ENCODE results near the gene ZNF540. TPM values are rescaled to one million over a fixed set of nuclear protein-coding genes. Genes with fewer than 3 reads are reported as not detected.

ZNF540 gene
- total and polyA plus RNA-seq, 2 of the 4 experiments (the other 2 are of a cell fraction): 0.34 to 0.54 TPM

- Histone ChIP-seq H3K4me1 (ENCODE audit: control insufficient read depth, insufficient read depth, low read length) (no peaks in the 10 kb centered on the region), H2AK9ac (replicated peaks; ENCODE audit: low read depth, low read length, poor library complexity) (no peak overlapping the region), H2BK15ac (ENCODE audit: low read depth, low read length) (no peak overlapping the region), H3K79me1 (ENCODE audit: low read depth in 1 of 2, low read length in 2 of 2) (no peaks in the 10 kb centered on the region), H4K5ac (ENCODE audit: low read depth, low read length) (no peak overlapping the region), H3K18ac (ENCODE audit: low read depth, low read length) (no peak overlapping the region), H2AFZ (replicated peaks; ENCODE audit: low read length, poor library complexity) (no peak overlapping the region), H3K4me2 (ENCODE audit: low read depth, low read length) (no peak overlapping the region), H3K4ac (ENCODE audit: low read depth, low read length) (no peak overlapping the region), H3K4me3 (ENCODE audit: insufficient read depth, low read depth, low read length) (no peak overlapping the region), H3K36me3 (ENCODE audit: control insufficient read depth, insufficient read depth, low read length) (0 out of 2 replicates have a peak, but pooled peaks cover 2% of the 10 kb centered on the region), H3K9ac (ENCODE audit: low read depth, low read length) (no peak overlapping the region), H4K91ac (ENCODE audit: insufficient read depth, low read depth, low read length) (no peak overlapping the region), H2BK120ac (ENCODE audit: low read depth, low read length) (no peak overlapping the region), H3K56ac (ENCODE audit: extremely low read depth, insufficient read depth, low read length) (no peak overlapping the region), H2BK5ac (ENCODE audit: low read depth, low read length, poor library complexity, severe bottlenecking) (no peak overlapping the region), H3K14ac (replicated peaks; ENCODE audit: low read depth, low read length) (no peak overlapping the region), H3K23ac (ENCODE audit: low read depth, low read length) (no peak overlapping the region), H4K8ac (ENCODE audit: low read depth in 2 of 2, low read length in 2 of 2) (no peak overlapping the region), H2AK5ac (ENCODE audit: low read depth, low read length) (no peak overlapping the region), H2BK20ac (ENCODE audit: low read depth, low read length) (no peak overlapping the region), H3K27ac (ENCODE audit: insufficient read depth, low read length) (no peak overlapping the region), H3K9me3 (ENCODE audit: control insufficient read depth, insufficient read depth, low read length) (peaks cover 67% of the 10 kb centered on the region), H3K27me3 (ENCODE audit: control insufficient read depth, insufficient read depth, low read length) (no peaks in the 10 kb centered on the region), H4K20me1 (ENCODE audit: insufficient read depth, low read length) (no peaks in the 10 kb centered on the region), H3K9me1 (ENCODE audit: insufficient read depth, low read length) (no peaks in the 10 kb centered on the region)
- in situ Hi-C loops (cut with MboI; ENCODE audit: low sequenced_read_pairs): no loop called here
- ChIA-PET CTCF (no interaction called here), POLR2A (ENCODE audit: unreplicated experiment) (no interaction called here)
- TF ChIP-seq SMC3 (IDR thresholded peaks at IDR 0.05; ENCODE audit: low read depth, low read length) (no peak), MXI1 (IDR thresholded peaks at IDR 0.05; ENCODE audit: borderline replicate concordance, low read depth, low read length) (no peak), NFE2L2 (IDR thresholded peaks at IDR 0.05; ENCODE audit: low read depth, low read length) (no peak), ELK1 (IDR thresholded peaks at IDR 0.05; ENCODE audit: borderline replicate concordance, low read depth, low read length) (no peak), RAD21 (IDR thresholded peaks at IDR 0.05; ENCODE audit: low read length) (no peak), USF2 (IDR thresholded peaks at IDR 0.05; ENCODE audit: low read depth, low read length) (no peak), POLR2A (IDR thresholded peaks at IDR 0.05; ENCODE audit: low read depth, low read length) (no peak), RFX5 (IDR thresholded peaks at IDR 0.05; ENCODE audit: low read depth, low read length) (no peak), CHD1 (IDR thresholded peaks at IDR 0.05; ENCODE audit: low read depth, low read length) (no peak), CEBPB (IDR thresholded peaks at IDR 0.05; ENCODE audit: low read depth, low read length) (no peak), MAFK (IDR thresholded peaks at IDR 0.05; ENCODE audit: low read depth, low read length) (no peak)
- intact Hi-C loops (cut with micrococcal nuclease): no loop called here
- dilution Hi-C loops (cut with HindIII; ENCODE audit: low sequenced_read_pairs, unreplicated experiment): no loop called here
- DNase-seq (no peak), ATAC-seq (ENCODE audit: low read depth) (no peak)
- no TSS peak for BruUV-seq (replicated peaks)
Measured at GRCh38 chr19:37565370-37565669, 29.4 kb upstream of the ZNF540 start.

Data from IMR-90 (cell line).